Activated CD4-positive, alpha-beta T cell treated with anti-CD3 and anti-CD28 coated beads for 24 hours (primary cell): ENCODE data around the gene ANKRD52.
A peak's percentile ranks its signal among the peaks of the same experiment; 100 is the strongest.
"Not testable (repeated sequence)": the region's sequence is repeated elsewhere in the genome, so short reads cannot be mapped to it uniquely, and the experiment has no call there.

Experiments used
- DNase-seq, 2 donors: peaks; one replicate each; pipeline ENCODE4 v3.0.0-alpha.2; 2020; ENCODE audit warnings: low read depth in 2 of 2

Gene ANKRD52

GRCh38 chr12:56258068-56258819, at the start of gene ANKRD52:
ANKRD52 (minus strand) TSS chr12:56258384; CDS start chr12:56258269, 115 bp downstream.
- peak; percentile 69 to 74 for DNase-seq

GRCh38 chr12:56307221-56307965, 49.2 kb upstream of the ANKRD52 start:
- no peak for DNase-seq

GRCh38 chr12:56304872-56305590, 46.8 kb upstream of the ANKRD52 start:
- no peak for DNase-seq

- no peak for DNase-seq
Observed at GRCh38 chr12:56304276-56304675, 46.1 kb upstream of the ANKRD52 start.

- DNase-seq, result no peak
Observed at GRCh38 chr12:56300644-56301464, 42.7 kb upstream of the ANKRD52 start.

- peak; percentile 97 to 99 for DNase-seq
Observed at GRCh38 chr12:56299853-56300643, 41.9 kb upstream of the ANKRD52 start, which contains the start of gene CS. CS (minus strand) TSS chr12:56300330; CDS start chr12:56300201, 129 bp downstream.

- DNase-seq, result no peak
Observed at GRCh38 chr12:56299308-56299852, 41.2 kb upstream of the ANKRD52 start.

GRCh38 chr12:56298828-56299227, 40.6 kb upstream of the ANKRD52 start:
- DNase-seq, result no peak

GRCh38 chr12:56297400-56297799, 39.2 kb upstream of the ANKRD52 start:
- no peak for DNase-seq

- no peak for DNase-seq
Observed at GRCh38 chr12:56296295-56296694, 38.1 kb upstream of the ANKRD52 start.

GRCh38 chr12:56293795-56294194, 35.6 kb upstream of the ANKRD52 start:
- DNase-seq, result no peak

- DNase-seq, result no peak
Observed at GRCh38 chr12:56288705-56289387, 30.7 kb upstream of the ANKRD52 start.

- DNase-seq, result no peak
Observed at GRCh38 chr12:56286044-56286830, 28.1 kb upstream of the ANKRD52 start.

- not testable (repeated sequence) for DNase-seq
Observed at GRCh38 chr12:56284263-56284662, 26.1 kb upstream of the ANKRD52 start.

- DNase-seq, result no peak
Observed at GRCh38 chr12:56282579-56282978, 24.4 kb upstream of the ANKRD52 start.

GRCh38 chr12:56282030-56282429, 23.8 kb upstream of the ANKRD52 start:
- no peak for DNase-seq

GRCh38 chr12:56280849-56281248, 22.7 kb upstream of the ANKRD52 start:
- no peak for DNase-seq

- no peak for DNase-seq
Observed at GRCh38 chr12:56278905-56279304, 20.7 kb upstream of the ANKRD52 start.

- no peak for DNase-seq
Observed at GRCh38 chr12:56274299-56274698, 16.1 kb upstream of the ANKRD52 start.
